ENCODE measurements around the gene ADD1.

Gene ADD1

GRCh38 chr4:2843263-2843940, at the start of gene ADD1:
Gene ADD1 (plus strand): TSS chr4:2843844. CDS start chr4:2875916, 32,072 bp downstream.
- peak; percentile 99 for DNase-seq (ENCODE audit: low read depth, low spot score)

- DNase-seq (ENCODE audit: low read depth, low spot score), result peak; percentile 76
These were observed 49.0 kb upstream of the ADD1 start for GRCh38 chr4:2794486-2795299.

GRCh38 chr4:2795300-2795892, 48.2 kb upstream of the ADD1 start:
- peak; percentile 6 for DNase-seq (ENCODE audit: low read depth, low spot score)

GRCh38 chr4:2795893-2796848, 47.5 kb upstream of the ADD1 start:
- peak; percentile 75 for DNase-seq (ENCODE audit: low read depth, low spot score)

GRCh38 chr4:2796849-2797544, 46.6 kb upstream of the ADD1 start:
- no peak for DNase-seq (ENCODE audit: low read depth, low spot score)

GRCh38 chr4:2797545-2798305, 45.9 kb upstream of the ADD1 start:
- peak; percentile 5 for DNase-seq (ENCODE audit: low read depth, low spot score)

- DNase-seq (ENCODE audit: low read depth, low spot score), result peak; percentile 38
These were observed 45.0 kb upstream of the ADD1 start for GRCh38 chr4:2798399-2799223.

GRCh38 chr4:2799224-2799911, 44.3 kb upstream of the ADD1 start:
- peak; percentile 1 for DNase-seq (ENCODE audit: low read depth, low spot score)

GRCh38 chr4:2799971-2800690, 43.5 kb upstream of the ADD1 start:
- peak; percentile 55 for DNase-seq (ENCODE audit: low read depth, low spot score)

- DNase-seq (ENCODE audit: low read depth, low spot score), result peak; percentile 92
These were observed 42.7 kb upstream of the ADD1 start for GRCh38 chr4:2800691-2801596.

- DNase-seq (ENCODE audit: low read depth, low spot score), result no peak
These were observed 40.8 kb upstream of the ADD1 start for GRCh38 chr4:2802618-2803531.

GRCh38 chr4:2803624-2804448, 39.8 kb upstream of the ADD1 start:
- no peak for DNase-seq (ENCODE audit: low read depth, low spot score)

- DNase-seq (ENCODE audit: low read depth, low spot score), result no peak
These were observed 39.1 kb upstream of the ADD1 start for GRCh38 chr4:2804449-2804972.

- DNase-seq (ENCODE audit: low read depth, low spot score), result no peak
These were observed 38.6 kb upstream of the ADD1 start for GRCh38 chr4:2804973-2805501.
